Endodermal cell (in vitro differentiated cells): ENCODE measurements around the gene TOM1L1. TPM values are rescaled to one million over a fixed set of nuclear protein-coding genes. Genes with fewer than 3 reads are reported as not detected.
A peak's percentile ranks its signal among the peaks of the same experiment; 100 is the strongest.

ENCODE experiments used
- DNase-seq: peaks from one replicate; pipeline ENCODE4 v3.0.0-alpha.2; 2017
- H3K27ac ChIP-seq: 2 replicates; pipeline ENCODE4 v1.5.1; 2013; ENCODE audit warnings: mild to moderate bottlenecking, low read depth, low read length, moderate library complexity
- H3K27me3 ChIP-seq: 2 replicates; pipeline ENCODE4 v1.6.1; 2013; ENCODE audit warnings: mild to moderate bottlenecking, low read length, moderate library complexity; ENCODE audit not compliant: insufficient read depth, control insufficient read depth, poor library complexity, severe bottlenecking
- H3K36me3 ChIP-seq: 2 replicates; pipeline ENCODE4 v1.7.0; 2013; ENCODE audit warnings: mild to moderate bottlenecking, low read length, moderate library complexity; ENCODE audit not compliant: control insufficient read depth, insufficient read depth
- H3K4me1 ChIP-seq: one replicate; pipeline ENCODE4 v1.7.0; 2013; ENCODE audit warnings: low read length; ENCODE audit not compliant: control insufficient read depth, insufficient read depth
- H3K4me3 ChIP-seq: 2 replicates; pipeline ENCODE4 v1.5.1; 2013; ENCODE audit warnings: mild to moderate bottlenecking, low read length, moderate library complexity
- H3K9ac ChIP-seq: 2 replicates; pipeline ENCODE4 v1.6.1; 2013; ENCODE audit warnings: mild to moderate bottlenecking, low read length, moderate library complexity; ENCODE audit not compliant: poor library complexity, severe bottlenecking; ENCODE audit errors: extremely low read depth
- H3K9me3 ChIP-seq: 2 replicates; pipeline ENCODE4 v1.6.1; 2013; ENCODE audit warnings: mild to moderate bottlenecking, low read length, moderate library complexity; ENCODE audit not compliant: control insufficient read depth
- H3K27ac Mint-ChIP-seq: 2 replicates; pipeline ENCODE4 v1.8.0; 2020; ENCODE audit warnings: mixed read lengths
- H3K27me3 Mint-ChIP-seq: 2 replicates; pipeline ENCODE4 v1.8.0; 2021; ENCODE audit warnings: mild to moderate bottlenecking, mixed read lengths; ENCODE audit not compliant: insufficient read depth
- H3K36me3 Mint-ChIP-seq: 2 replicates; pipeline ENCODE4 v1.8.0; 2020; ENCODE audit warnings: low read depth, mixed read lengths
- H3K4me1 Mint-ChIP-seq: 2 replicates; pipeline ENCODE4 v1.8.0; 2020; ENCODE audit warnings: mixed read lengths
- H3K4me3 Mint-ChIP-seq: 2 replicates; pipeline ENCODE4 v1.8.0; 2020; ENCODE audit warnings: mild to moderate bottlenecking, moderate library complexity, mixed read lengths
- H3K9me3 Mint-ChIP-seq: 2 replicates; pipeline ENCODE4 v1.8.0; 2020; ENCODE audit warnings: mild to moderate bottlenecking, mixed read lengths
- WGBS, 2 experiments: methylation state at CpG; one replicate each; pipeline versions ENCODE4 v1.1.5 to v1.1.7; 2013; ENCODE audit warnings: missing lambda C conversion rate in 2 of 2, mixed read lengths in 1 of 2; ENCODE audit not compliant: insufficient coverage in 1 of 2, insufficient read length in 1 of 2; 5-methylcytosine and 5-hydroxymethylcytosine counted together
- total RNA-seq, 2 donors: library from RNA; stranded (reverse); fragmentation: NEBNext Ultra II Directional in 1 of 2; extraction: Animal tissue kit (Norgen Biotek cat#: 25700) in 1 of 2; gene quantifications; 2 replicates in 1 of 2; 3 replicates in 1 of 2; pipeline ENCODE4 v1.2.1, GENCODE V29; 2021
- TF ChIP-seq, protein P1 (sequence below): fragments of 200-600 bp; sonication (generic); conservative IDR thresholded peaks from 2 replicates; pipeline ENCODE4 v1.5.0; 2021; ENCODE audit warnings: antibody characterized with exemption, mild to moderate bottlenecking

The TOM1L1 gene
- total RNA-seq, 2 donors from 2014 or later, result 54.9 to 55.6 TPM

DNA sequence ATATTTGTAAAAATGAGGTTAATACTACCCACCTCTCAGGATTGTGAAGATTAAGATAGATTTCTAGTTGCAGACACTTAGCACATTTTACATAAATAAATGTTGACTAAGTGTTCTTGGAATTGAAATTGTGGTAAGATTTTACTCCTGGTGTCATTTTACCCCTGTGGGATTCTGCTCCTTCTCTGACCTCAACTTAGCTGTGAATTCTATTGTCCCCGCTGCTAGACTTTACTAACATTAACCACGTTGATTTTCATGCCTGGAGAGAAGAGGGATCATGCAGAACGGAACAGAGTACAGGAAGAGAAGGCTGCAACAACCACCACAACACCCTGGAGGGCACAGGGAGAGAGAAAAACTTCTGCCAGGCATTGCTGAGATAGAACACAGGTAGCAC is 2.1 kb upstream of the TOM1L1 start:
- Histone ChIP-seq H3K9ac (no peak overlapping the region), H3K4me1 (peaks cover 4% of the 10 kb centered on the region), H3K36me3 (peaks cover 2% of the 10 kb centered on the region), H3K27me3 (no peaks in the 10 kb centered on the region), H3K4me3 (no peak overlapping the region), H3K27ac (no peak overlapping the region), H3K9me3 (no peaks in the 10 kb centered on the region)
- Mint-ChIP-seq H3K27ac (no peak overlapping the region), H3K4me3 (no peak overlapping the region), H3K4me1 (peaks cover 23% of the 10 kb centered on the region), H3K27me3 (no peaks in the 10 kb centered on the region), H3K9me3 (no peaks in the 10 kb centered on the region), H3K36me3 (peaks cover 4% of the 10 kb centered on the region)
- TF ChIP-seq, protein P1, sequence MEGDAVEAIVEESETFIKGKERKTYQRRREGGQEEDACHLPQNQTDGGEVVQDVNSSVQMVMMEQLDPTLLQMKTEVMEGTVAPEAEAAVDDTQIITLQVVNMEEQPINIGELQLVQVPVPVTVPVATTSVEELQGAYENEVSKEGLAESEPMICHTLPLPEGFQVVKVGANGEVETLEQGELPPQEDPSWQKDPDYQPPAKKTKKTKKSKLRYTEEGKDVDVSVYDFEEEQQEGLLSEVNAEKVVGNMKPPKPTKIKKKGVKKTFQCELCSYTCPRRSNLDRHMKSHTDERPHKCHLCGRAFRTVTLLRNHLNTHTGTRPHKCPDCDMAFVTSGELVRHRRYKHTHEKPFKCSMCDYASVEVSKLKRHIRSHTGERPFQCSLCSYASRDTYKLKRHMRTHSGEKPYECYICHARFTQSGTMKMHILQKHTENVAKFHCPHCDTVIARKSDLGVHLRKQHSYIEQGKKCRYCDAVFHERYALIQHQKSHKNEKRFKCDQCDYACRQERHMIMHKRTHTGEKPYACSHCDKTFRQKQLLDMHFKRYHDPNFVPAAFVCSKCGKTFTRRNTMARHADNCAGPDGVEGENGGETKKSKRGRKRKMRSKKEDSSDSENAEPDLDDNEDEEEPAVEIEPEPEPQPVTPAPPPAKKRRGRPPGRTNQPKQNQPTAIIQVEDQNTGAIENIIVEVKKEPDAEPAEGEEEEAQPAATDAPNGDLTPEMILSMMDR, result no peak
- DNase-seq, result no peak
- WGBS, 2 experiments, result 72% methylated on average over 3 of the region's 3 CpGs; no CpG with 5 or more reads in 1 of the 2 experiments

- Mint-ChIP-seq H3K4me1 (peaks cover 23% of the 10 kb centered on the region), H3K4me3 (no peak overlapping the region), H3K27ac (no peak overlapping the region), H3K36me3 (peaks cover 8% of the 10 kb centered on the region), H3K9me3 (no peaks in the 10 kb centered on the region), H3K27me3 (no peaks in the 10 kb centered on the region)
- Histone ChIP-seq H3K4me1 (peaks cover 4% of the 10 kb centered on the region), H3K36me3 (peaks cover 4% of the 10 kb centered on the region), H3K27ac (no peak overlapping the region), H3K4me3 (no peak overlapping the region), H3K9me3 (no peaks in the 10 kb centered on the region), H3K27me3 (no peaks in the 10 kb centered on the region), H3K9ac (no peak overlapping the region)
- DNase-seq, result no peak
- WGBS, 2 experiments, result 95% methylated on average over 2 of the region's 3 CpGs; no CpG with 5 or more reads in 1 of the 2 experiments
- TF ChIP-seq, protein P1, result no peak
Observed at GRCh38 chr17:54899201-54899600, 1.5 kb upstream of the TOM1L1 start.

- Mint-ChIP-seq H3K27me3 (no peaks in the 10 kb centered on the region), H3K27ac (peak overlapping the region; percentile 76), H3K4me3 (no peak overlapping the region), H3K36me3 (peaks cover 11% of the 10 kb centered on the region), H3K9me3 (no peaks in the 10 kb centered on the region), H3K4me1 (peaks cover 23% of the 10 kb centered on the region)
- no peaks in the 10 kb centered on the region for H3K27me3 ChIP-seq
- DNase-seq, result peak; percentile 80
- peaks cover 4% of the 10 kb centered on the region for H3K4me1 ChIP-seq
- TF ChIP-seq, protein P1, result no peak
- H3K4me3 ChIP-seq, result peak overlapping the region; percentile 93
- 8 to 9% methylated on average over 8 to 18 of the region's 18 CpGs for WGBS, 2 experiments
- no peaks in the 10 kb centered on the region for H3K9me3 ChIP-seq
- no peak overlapping the region for H3K9ac ChIP-seq
- H3K27ac ChIP-seq, result peak overlapping the region; percentile 11
- H3K36me3 ChIP-seq, result peaks cover 9% of the 10 kb centered on the region
Observed at GRCh38 chr17:54899721-54900456, 763 bp upstream of the TOM1L1 start.
